ENCODE measurements around the gene TNFRSF18. TPM values are rescaled to one million over a fixed set of nuclear protein-coding genes. Genes with fewer than 3 reads are reported as not detected.

Gene TNFRSF18
- total and polyA plus RNA-seq, 2 donors (not counting 3 experiments of a cell fraction or from before 2014, with no cell fraction given): not detected

- Histone ChIP-seq H3K9ac (replicated peaks; ENCODE audit: extremely low read depth, insufficient read depth, low read length) (no peak overlapping the region), H3K4me3 (replicated peaks in 1 of 3; ENCODE audit: insufficient read depth in 1 of 3, low read depth in 1 of 3, low read length in 3 of 3) (no peak overlapping the region), H3K27me3 (ENCODE audit: control insufficient read depth in 2 of 2, insufficient read depth in 2 of 2, low read length in 2 of 2) (peaks cover 0 to 1% of the 10 kb centered on the region in 2 experiments), H3K4me2 (ENCODE audit: insufficient read depth, low read length) (no peak overlapping the region), H3K79me2 (ENCODE audit: control insufficient read depth, insufficient read depth, low read length) (no peaks in the 10 kb centered on the region), H3K27ac (ENCODE audit: insufficient read depth, low read depth, low read length) (no peak overlapping the region), H3K9me1 (replicated peaks; ENCODE audit: control insufficient read depth, extremely low read depth, insufficient read depth, low read length) (no peaks in the 10 kb centered on the region), H2AFZ (ENCODE audit: low read depth, low read length) (no peak overlapping the region), H3K4me1 (ENCODE audit: control insufficient read depth, extremely low read depth, insufficient read depth, low read length) (no peaks in the 10 kb centered on the region), H4K20me1 (replicated peaks; ENCODE audit: control insufficient read depth, extremely low read depth, insufficient read depth, low read length) (no peaks in the 10 kb centered on the region), H3K9me3 (replicated peaks; ENCODE audit: control insufficient read depth, insufficient read depth, low read length) (no peaks in the 10 kb centered on the region), H3K36me3 (ENCODE audit: control insufficient read depth in 2 of 2, extremely low read depth in 1 of 2, insufficient read depth in 2 of 2, low read length in 2 of 2) (no peaks in the 10 kb centered on the region)
- dilution Hi-C loops (cut with MboI; ENCODE audit: extremely low pct_ligation_motif_present, low sequenced_read_pairs): no loop called here
- CTCF ChIA-PET: no interaction called here
- intact Hi-C loops (cut with micrococcal nuclease): no loop called here
- DNase-seq (ENCODE audit: low read depth, low spot score) (no peak), FAIRE-seq (no peak)
- POLR2A ChIA-PET: interaction anchor here (0.5 kb wide), 1 partner anchor 14 kb away, joined by 3 read pairs; no protein-coding TSS in a partner anchor
- TF ChIP-seq, protein P1, sequence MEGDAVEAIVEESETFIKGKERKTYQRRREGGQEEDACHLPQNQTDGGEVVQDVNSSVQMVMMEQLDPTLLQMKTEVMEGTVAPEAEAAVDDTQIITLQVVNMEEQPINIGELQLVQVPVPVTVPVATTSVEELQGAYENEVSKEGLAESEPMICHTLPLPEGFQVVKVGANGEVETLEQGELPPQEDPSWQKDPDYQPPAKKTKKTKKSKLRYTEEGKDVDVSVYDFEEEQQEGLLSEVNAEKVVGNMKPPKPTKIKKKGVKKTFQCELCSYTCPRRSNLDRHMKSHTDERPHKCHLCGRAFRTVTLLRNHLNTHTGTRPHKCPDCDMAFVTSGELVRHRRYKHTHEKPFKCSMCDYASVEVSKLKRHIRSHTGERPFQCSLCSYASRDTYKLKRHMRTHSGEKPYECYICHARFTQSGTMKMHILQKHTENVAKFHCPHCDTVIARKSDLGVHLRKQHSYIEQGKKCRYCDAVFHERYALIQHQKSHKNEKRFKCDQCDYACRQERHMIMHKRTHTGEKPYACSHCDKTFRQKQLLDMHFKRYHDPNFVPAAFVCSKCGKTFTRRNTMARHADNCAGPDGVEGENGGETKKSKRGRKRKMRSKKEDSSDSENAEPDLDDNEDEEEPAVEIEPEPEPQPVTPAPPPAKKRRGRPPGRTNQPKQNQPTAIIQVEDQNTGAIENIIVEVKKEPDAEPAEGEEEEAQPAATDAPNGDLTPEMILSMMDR (IDR thresholded peaks at IDR 0.05; ENCODE audit: extremely low read depth in 1 of 2, insufficient read depth in 1 of 2, low read depth in 1 of 2, low read length in 2 of 2): no peak
- TF ChIP-seq GATA2 (IDR thresholded peaks at IDR 0.05; ENCODE audit: insufficient read depth, insufficient read length, low read depth, low read length) (no peak), EZH2 (IDR thresholded peaks at IDR 0.05; ENCODE audit: borderline replicate concordance, low read depth, low read length, severe bottlenecking) (no peak), MYC (IDR thresholded peaks at IDR 0.05; ENCODE audit: low read depth, low read length) (no peak), FOS (IDR thresholded peaks at IDR 0.05; ENCODE audit: borderline replicate concordance, insufficient read depth, low read length) (no peak), POLR2AphosphoS5 (IDR thresholded peaks at IDR 0.05; ENCODE audit: insufficient read depth, low read depth, low read length) (no peak), POLR2A (IDR thresholded peaks at IDR 0.05; ENCODE audit: low read depth, low read length) (no peak), JUN (IDR thresholded peaks at IDR 0.05; ENCODE audit: borderline replicate concordance, insufficient read depth, insufficient read length, low read depth) (no peak)
- TF ChIP-seq, protein P2, sequence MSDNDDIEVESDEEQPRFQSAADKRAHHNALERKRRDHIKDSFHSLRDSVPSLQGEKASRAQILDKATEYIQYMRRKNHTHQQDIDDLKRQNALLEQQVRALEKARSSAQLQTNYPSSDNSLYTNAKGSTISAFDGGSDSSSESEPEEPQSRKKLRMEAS (IDR thresholded peaks at IDR 0.05; ENCODE audit: insufficient read depth, insufficient read length): no peak
- BruUV-seq (replicated peaks): no TSS peak
Observed at GRCh38 chr1:1199961-1200875, 6.2 kb downstream of the TNFRSF18 start.

Data from endothelial cell of umbilical vein (primary cell).